Keratinocyte (primary cell): ENCODE results near the gene CCDC70. TPM values are rescaled to one million over a fixed set of nuclear protein-coding genes. Genes with fewer than 3 reads are reported as not detected.

Experiments
- DNase-seq: peaks from one replicate; pipeline ENCODE4 v3.0.0-alpha.2; 2011; ENCODE audit warnings: low read depth, missing footprints, low spot score
- FAIRE-seq: peaks from 2 replicates; lab custom pipeline; 2011; peaks lifted over from hg19 to GRCh38; lab: Jason Lieb, UNC
- H2AFZ ChIP-seq: 2 replicates; pipeline ENCODE4 v1.6.0; 2012; ENCODE audit warnings: low read length, control low read depth, inconsistent platforms; ENCODE audit not compliant: control insufficient read depth
- H3K27ac ChIP-seq: 2 replicates; pipeline ENCODE4 v1.5.1; 2011; ENCODE audit warnings: low read length; ENCODE audit not compliant: control insufficient read depth, insufficient read depth
- H3K27me3 ChIP-seq: 3 replicates; pipeline ENCODE4 v1.6.0; 2011; ENCODE audit warnings: low read length; ENCODE audit not compliant: control insufficient read depth, insufficient read depth; ENCODE audit errors: extremely low read depth
- H3K36me3 ChIP-seq, 2 experiments: 2 replicates in 1 of 2; 3 replicates in 1 of 2; pipeline ENCODE4 v1.5.1; 2011; ENCODE audit warnings: low read length in 2 of 2, mild to moderate bottlenecking in 1 of 2; ENCODE audit not compliant: control insufficient read depth in 2 of 2, insufficient read depth in 2 of 2; ENCODE audit errors: extremely low read depth in 1 of 2
- H3K4me1 ChIP-seq: 3 replicates; pipeline ENCODE4 v1.5.1; 2011; ENCODE audit warnings: low read length; ENCODE audit not compliant: control insufficient read depth, insufficient read depth; ENCODE audit errors: extremely low read depth
- H3K4me2 ChIP-seq: 3 replicates; pipeline ENCODE4 v1.6.0; 2011; ENCODE audit warnings: low read depth, low read length; ENCODE audit not compliant: control insufficient read depth, insufficient read depth; ENCODE audit errors: extremely low read depth
- H3K4me3 ChIP-seq, 3 experiments: fragments of 200-600 bp in 1 of 3; sonication (generic) in 1 of 3; 2 replicates in 2 of 3; 3 replicates in 1 of 3; pipeline ENCODE4 v1.5.1; 2011 to 2016; ENCODE audit warnings: low read length in 3 of 3, mild to moderate bottlenecking in 3 of 3, control low read depth in 2 of 3, inconsistent platforms in 1 of 3, low read depth in 1 of 3, mixed read lengths in 1 of 3, mixed run types in 1 of 3, moderate library complexity in 1 of 3; ENCODE audit not compliant: control insufficient read depth in 2 of 3, insufficient read depth in 2 of 3; ENCODE audit errors: extremely low read depth in 1 of 3
- H3K79me2 ChIP-seq: 2 replicates; pipeline ENCODE4 v1.6.0; 2012; ENCODE audit warnings: low read length; ENCODE audit not compliant: control insufficient read depth, insufficient read depth
- H3K9ac ChIP-seq: 3 replicates; pipeline ENCODE4 v1.6.0; 2011; ENCODE audit warnings: low read length; ENCODE audit not compliant: control insufficient read depth, insufficient read depth; ENCODE audit errors: extremely low read depth
- H3K9me1 ChIP-seq: 3 replicates; pipeline ENCODE4 v1.6.0; 2011; ENCODE audit warnings: low read length; ENCODE audit not compliant: control insufficient read depth, insufficient read depth; ENCODE audit errors: extremely low read depth
- H3K9me3 ChIP-seq: 2 replicates; pipeline ENCODE4 v1.5.1; 2012; ENCODE audit warnings: low read depth, low read length; ENCODE audit not compliant: control insufficient read depth
- H4K20me1 ChIP-seq: 3 replicates; pipeline ENCODE4 v1.6.0; 2011; ENCODE audit warnings: low read length; ENCODE audit not compliant: control insufficient read depth, insufficient read depth; ENCODE audit errors: extremely low read depth
- EZH2 ChIP-seq: IDR thresholded peaks from one replicate; pipeline ENCODE4 v1.6.1; 2012; ENCODE audit warnings: inconsistent platforms, mild to moderate bottlenecking, low read length, moderate library complexity
- dilution Hi-C: fragments of 300-500 bp; cut with MboI; formaldehyde crosslinking; loops from one replicate; pipeline ENCODE4 v1.7.0; 2020; ENCODE audit warnings: low sequenced_read_pairs; ENCODE audit not compliant: extremely low pct_ligation_motif_present
- polyA plus RNA-seq, 5 experiments: library from polyadenylated mRNA; depleted of rRNA in 3 of 5; stranded (reverse) in 3 of 5; stranded (forward) in 1 of 5; unstranded in 1 of 5; fragments of >200 nt; gene quantifications; 1 replicate in 1 of 5; 2 replicates in 3 of 5; 3 replicates in 1 of 5; pipeline versions ENCODE4 v1.2.1 to v1.2.3, GENCODE V29; 2011 to 2012; ENCODE audit warnings: missing spikeins in 2 of 5, low read depth in 1 of 5, low replicate concordance in 1 of 5
- TF ChIP-seq, protein P1 (sequence below), 3 experiments: IDR thresholded peaks in 1 of 3; conservative IDR thresholded peaks in 1 of 3; optimal IDR thresholded peaks in 1 of 3; 2 replicates in 2 of 3; 3 replicates in 1 of 3; pipeline versions ENCODE3 to v1.5.1; 2011; ENCODE audit warnings: low read length in 3 of 3, mild to moderate bottlenecking in 3 of 3, moderate library complexity in 2 of 3, control low read depth in 1 of 3, inconsistent platforms in 1 of 3; ENCODE audit not compliant: insufficient read depth in 2 of 3; ENCODE audit errors: extremely low read depth in 1 of 3

The CCDC70 gene
- polyA plus RNA-seq, 1 donor (not counting 4 experiments of a cell fraction or from before 2014, with no cell fraction given): not detected

DNA sequence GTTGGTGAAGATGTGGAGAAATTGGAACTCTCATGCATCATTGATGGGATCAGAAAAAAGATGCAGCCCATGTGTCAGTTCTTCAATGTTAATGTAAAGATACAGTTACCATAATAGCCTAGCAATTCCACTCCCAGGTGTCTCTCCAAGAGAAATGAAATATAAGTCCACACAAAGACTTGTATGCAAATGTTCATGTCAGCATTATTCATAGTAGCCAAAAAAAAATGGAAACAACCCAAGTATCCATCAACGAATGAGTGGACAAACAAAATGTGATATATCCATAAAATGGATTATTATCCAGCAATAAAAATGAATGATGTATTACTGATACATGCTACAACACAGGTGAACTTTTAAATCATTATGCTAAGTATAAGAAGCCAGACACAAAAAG lies 38.7 kb downstream of the CCDC70 start:
- TF ChIP-seq EZH2: no peak
- TF ChIP-seq, protein P1, sequence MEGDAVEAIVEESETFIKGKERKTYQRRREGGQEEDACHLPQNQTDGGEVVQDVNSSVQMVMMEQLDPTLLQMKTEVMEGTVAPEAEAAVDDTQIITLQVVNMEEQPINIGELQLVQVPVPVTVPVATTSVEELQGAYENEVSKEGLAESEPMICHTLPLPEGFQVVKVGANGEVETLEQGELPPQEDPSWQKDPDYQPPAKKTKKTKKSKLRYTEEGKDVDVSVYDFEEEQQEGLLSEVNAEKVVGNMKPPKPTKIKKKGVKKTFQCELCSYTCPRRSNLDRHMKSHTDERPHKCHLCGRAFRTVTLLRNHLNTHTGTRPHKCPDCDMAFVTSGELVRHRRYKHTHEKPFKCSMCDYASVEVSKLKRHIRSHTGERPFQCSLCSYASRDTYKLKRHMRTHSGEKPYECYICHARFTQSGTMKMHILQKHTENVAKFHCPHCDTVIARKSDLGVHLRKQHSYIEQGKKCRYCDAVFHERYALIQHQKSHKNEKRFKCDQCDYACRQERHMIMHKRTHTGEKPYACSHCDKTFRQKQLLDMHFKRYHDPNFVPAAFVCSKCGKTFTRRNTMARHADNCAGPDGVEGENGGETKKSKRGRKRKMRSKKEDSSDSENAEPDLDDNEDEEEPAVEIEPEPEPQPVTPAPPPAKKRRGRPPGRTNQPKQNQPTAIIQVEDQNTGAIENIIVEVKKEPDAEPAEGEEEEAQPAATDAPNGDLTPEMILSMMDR (optimal IDR thresholded peaks at IDR 0.05 in 1 of 3, IDR thresholded peaks at IDR 0.05 in 1 of 3, conservative IDR thresholded peaks at IDR 0.05 in 1 of 3; ENCODE audit: extremely low read depth in 1 of 3, insufficient read depth in 2 of 3, low read length in 3 of 3): no peak
- H3K9ac ChIP-seq: no peak overlapping the region
- H3K79me2 ChIP-seq: no peaks in the 10 kb centered on the region
- H3K27ac ChIP-seq: no peak overlapping the region
- dilution Hi-C loops: no loop called here
- H3K4me3 ChIP-seq: no peak overlapping the region
- no peaks in the 10 kb centered on the region for H3K9me3 ChIP-seq
- DNase-seq (no peak), FAIRE-seq (no peak)
- H3K9me1 ChIP-seq: no peaks in the 10 kb centered on the region
- no peaks in the 10 kb centered on the region for H3K27me3 ChIP-seq
- H3K4me1 ChIP-seq: no peaks in the 10 kb centered on the region
- no peaks in the 10 kb centered on the region for H4K20me1 ChIP-seq
- no peak overlapping the region for H2AFZ ChIP-seq
- H3K36me3 ChIP-seq: no peaks in the 10 kb centered on the region
- H3K4me2 ChIP-seq: no peak overlapping the region

DNA sequence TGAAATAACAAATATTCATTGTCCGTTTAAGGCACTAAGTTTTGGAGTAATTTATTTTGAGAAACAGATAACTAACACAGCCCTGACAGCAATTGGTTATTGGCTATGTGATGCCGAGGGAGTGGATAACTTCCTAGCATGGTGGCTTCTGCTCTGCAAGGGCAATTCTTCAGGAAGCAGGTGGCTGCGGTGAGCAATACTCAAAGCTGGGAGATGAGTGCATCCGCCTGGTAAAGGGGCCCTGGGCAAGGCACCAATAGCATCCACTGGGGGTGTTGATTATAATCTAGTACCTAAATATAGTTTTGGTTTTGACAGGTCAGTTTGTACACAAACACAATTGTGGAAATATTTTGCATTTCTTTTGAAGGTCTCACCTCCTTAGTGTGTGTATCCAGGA lies 41.0 kb downstream of the CCDC70 start:
- Histone ChIP-seq H3K27ac (no peak overlapping the region), H2AFZ (no peak overlapping the region), H3K79me2 (no peaks in the 10 kb centered on the region), H4K20me1 (no peaks in the 10 kb centered on the region), H3K4me2 (no peak overlapping the region), H3K9me1 (no peaks in the 10 kb centered on the region), H3K9me3 (no peaks in the 10 kb centered on the region), H3K4me3 (no peak overlapping the region), H3K36me3 (no peaks in the 10 kb centered on the region), H3K4me1 (no peaks in the 10 kb centered on the region), H3K9ac (no peak overlapping the region), H3K27me3 (no peaks in the 10 kb centered on the region)
- no peak for TF ChIP-seq EZH2
- TF ChIP-seq, protein P1 (optimal IDR thresholded peaks at IDR 0.05 in 1 of 3, IDR thresholded peaks at IDR 0.05 in 1 of 3, conservative IDR thresholded peaks at IDR 0.05 in 1 of 3; ENCODE audit: extremely low read depth in 1 of 3, insufficient read depth in 2 of 3, low read length in 3 of 3): no peak
- DNase-seq (no peak), FAIRE-seq (no peak)
- dilution Hi-C loops: no loop called here
